ENCODE results near the gene SNX25.
"Not testable (repeated sequence)": the region's sequence is repeated elsewhere in the genome, so short reads cannot be mapped to it uniquely, and the experiment has no call there.

Gene SNX25

GRCh38 chr4:185309770-185310169 lies 100.4 kb downstream of the SNX25 start:
- no peak for DNase-seq

GRCh38 chr4:185311113-185311888 lies 101.9 kb downstream of the SNX25 start:
- no peak for DNase-seq

DNA sequence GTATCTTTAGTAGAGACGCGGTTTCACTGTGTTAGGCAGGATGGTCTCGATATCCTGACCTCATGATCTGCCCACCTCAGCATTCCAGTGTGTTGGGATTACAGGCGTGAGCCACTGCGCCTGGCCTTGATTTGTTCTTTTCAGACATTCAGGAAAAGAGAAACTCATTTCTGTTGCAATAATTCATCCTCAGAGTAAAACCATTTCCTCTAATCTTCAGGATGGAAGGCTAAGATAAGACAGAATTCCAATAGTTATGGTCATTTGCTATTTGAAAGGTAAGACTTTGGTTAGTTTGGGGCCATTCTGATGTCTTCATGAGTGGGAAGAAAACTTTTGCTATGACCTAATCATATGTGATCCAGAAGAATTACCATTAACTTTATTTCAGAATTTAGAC lies 103.3 kb downstream of the SNX25 start:
- no peak for DNase-seq

DNA sequence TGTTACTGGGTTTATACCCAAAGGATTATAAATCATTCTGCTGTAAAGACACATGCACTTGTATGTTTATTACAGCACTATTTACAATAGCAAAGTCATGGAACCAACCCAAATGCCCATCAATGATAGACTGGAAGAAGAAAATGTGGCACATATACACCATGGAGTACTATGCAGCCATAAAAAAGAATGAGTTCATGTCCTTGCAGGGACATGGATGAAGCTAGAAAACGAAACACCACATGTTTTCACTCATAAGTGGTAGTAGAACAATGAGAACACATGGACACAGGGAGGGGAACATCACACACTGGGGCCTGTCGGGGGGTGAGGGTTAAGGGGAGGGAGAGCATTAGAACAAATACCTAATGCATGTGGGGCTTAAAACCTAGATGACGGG lies 108.1 kb downstream of the SNX25 start:
- not testable (repeated sequence) for DNase-seq

GRCh38 chr4:185317880-185318279 lies 108.5 kb downstream of the SNX25 start:
- DNase-seq, result no peak

DNA sequence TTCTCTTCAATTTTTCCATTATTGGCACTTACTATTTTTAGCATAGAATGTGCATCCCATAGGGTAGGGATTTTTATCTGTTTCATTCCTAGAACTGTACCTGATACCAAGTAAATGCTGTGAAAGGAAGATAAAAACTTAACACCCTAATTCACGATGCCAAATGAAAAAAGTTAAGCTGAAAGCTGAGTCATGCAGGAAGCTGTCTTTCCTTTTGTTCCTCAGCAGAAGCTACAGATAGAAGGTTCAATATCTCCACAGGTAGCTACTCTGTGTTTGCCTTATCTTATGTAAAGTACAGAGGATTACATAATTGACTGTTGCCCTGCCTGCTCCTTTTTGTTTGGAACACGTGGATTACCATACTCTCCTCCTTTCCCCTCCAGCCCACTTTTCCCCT lies 109.3 kb downstream of the SNX25 start:
- no peak for DNase-seq

- DNase-seq, result no peak
Observed at GRCh38 chr4:185322803-185323202, 113.4 kb downstream of the SNX25 start.

DNA sequence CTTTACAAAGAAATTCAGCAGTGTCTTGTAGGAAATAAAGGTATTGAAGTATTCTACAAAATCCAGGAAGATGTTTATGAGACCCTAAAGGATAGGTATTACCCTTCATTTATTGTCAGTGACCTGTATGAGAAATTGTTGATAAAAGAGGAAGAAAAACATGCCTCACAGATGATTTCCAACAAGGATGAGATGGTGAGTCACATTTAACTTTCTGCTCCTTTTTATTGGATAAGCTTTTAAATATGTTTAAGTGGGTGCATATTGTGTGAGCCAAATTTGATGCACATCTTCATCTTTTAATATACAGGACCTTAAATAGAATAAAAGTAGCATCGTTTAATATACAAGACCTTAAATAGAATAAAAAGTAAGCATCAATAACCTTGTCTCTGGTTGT lies 114.2 kb downstream of the SNX25 start:
- DNase-seq, result no peak

- not testable (repeated sequence) for DNase-seq
Observed at GRCh38 chr4:185324361-185324760, 115.0 kb downstream of the SNX25 start.

DNA sequence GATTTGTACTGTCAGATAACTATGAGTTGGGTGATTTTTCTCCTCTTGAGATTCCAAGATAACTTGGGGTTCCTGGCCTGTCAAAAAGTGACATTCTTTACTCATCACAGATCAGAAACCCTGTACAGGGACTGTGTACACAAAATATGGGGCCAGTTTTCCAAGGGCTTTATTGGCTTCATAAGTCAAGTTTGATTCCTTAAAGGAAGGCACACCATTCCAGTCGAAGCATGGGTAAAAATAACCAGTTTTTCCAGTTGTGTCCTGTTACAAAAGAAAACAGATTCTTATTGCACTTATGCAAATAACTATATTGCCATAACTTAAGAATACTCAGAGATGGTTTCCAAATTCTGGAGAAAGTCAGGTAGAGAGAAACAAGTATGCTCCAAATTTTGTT lies 116.3 kb downstream of the SNX25 start:
- not testable (repeated sequence) for DNase-seq

DNA sequence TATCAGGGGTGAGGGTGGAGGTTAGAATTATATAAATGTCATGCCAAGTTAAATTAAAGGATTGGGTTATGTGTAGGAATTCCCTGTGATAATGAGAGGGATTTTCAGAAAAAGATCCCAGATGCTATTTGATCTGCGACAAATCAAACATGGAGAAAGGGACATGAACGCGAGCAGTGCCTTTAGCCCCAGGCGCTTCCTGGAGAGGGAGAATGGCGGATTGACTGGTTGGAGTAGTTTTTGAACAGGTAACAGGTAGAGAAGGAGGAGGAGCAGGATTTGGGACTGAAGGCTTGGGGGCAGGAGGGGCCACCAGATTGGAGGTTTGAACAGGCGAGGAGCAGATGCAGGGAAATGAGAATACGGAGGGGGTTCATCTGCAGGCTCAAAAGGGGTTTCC lies 119.2 kb downstream of the SNX25 start:
- DNase-seq, result no peak

GRCh38 chr4:185329879-185330510 lies 120.6 kb downstream of the SNX25 start:
- not testable (repeated sequence) for DNase-seq

- DNase-seq, result no peak
Observed at GRCh38 chr4:185332575-185333464, 123.4 kb downstream of the SNX25 start.

DNA sequence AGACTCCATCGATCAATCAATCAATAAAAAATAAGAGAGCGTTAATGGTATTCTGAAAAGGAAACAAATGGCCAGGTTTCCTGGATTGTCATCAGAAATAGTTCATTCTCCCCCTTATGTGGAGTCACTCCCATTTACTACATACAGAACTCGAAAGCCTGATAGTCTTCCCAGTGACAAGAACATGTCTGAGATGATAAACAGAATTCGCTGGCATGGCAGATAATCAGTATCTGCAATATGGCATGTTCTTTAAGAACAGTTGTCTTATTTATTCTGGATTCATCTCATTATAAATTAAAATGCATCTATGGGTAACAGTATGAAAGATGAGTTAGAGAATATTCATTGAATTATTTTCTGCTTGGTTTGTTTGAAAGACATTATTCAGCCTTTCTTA lies 124.9 kb downstream of the SNX25 start:
- DNase-seq, result no peak

DNA sequence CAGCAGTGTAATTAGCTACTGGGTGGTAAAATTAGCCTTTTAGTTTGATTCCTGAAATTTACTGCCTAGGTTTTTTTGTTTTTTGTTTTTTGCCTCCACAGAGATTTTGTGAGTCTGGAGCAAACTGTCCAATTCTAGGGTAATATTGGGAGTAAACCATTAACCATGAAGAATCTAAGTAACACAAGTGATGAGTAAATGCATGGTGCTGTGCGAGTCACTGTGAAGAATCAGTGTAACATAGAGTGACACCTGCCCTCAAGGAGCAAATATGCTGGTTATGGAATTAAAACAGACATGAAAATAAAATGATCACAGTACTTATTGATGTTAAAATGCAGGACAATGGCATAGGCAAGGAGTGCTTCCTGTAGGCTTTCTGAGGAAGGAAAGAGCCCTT lies 126.2 kb downstream of the SNX25 start:
- no peak for DNase-seq

DNA sequence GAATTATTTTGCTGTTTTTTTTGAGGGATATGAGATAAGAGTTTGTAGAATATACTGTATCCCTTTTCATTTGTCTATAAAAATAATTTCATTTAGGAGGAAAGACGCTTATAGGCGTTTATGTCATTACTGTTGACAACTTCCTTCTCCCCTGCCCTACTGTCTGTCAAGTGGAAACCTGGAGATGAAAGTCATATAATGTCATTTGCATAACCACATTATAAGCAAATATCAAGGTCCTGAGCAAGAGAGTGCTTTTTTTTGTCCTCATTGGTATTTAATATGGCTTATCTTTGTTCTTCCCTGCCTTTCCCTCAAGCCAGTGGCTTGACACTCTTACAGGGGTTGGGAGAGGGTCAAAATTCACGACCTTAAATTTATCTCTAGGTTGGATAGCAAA lies 130.5 kb downstream of the SNX25 start:
- DNase-seq, result no peak

DNA sequence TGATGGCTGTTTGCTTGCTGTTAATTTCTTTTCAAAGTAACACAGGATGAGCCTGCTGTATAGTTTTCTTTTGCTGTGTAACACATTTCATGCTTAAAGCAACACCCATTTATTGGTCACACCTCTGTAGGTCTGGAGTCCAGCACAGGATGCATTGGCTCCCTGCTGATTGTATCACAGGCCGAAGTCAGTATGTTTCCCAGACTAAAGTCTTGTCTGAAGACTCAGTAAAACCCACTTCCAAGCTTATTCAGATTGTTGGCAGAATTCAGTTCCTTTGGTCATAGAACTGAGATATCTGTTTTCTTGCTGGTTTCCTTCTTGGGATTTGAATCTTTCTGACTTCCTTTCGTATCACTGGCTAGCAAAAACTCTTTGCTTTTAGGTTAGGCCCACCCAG lies 132.0 kb downstream of the SNX25 start:
- DNase-seq, result no peak

DNA sequence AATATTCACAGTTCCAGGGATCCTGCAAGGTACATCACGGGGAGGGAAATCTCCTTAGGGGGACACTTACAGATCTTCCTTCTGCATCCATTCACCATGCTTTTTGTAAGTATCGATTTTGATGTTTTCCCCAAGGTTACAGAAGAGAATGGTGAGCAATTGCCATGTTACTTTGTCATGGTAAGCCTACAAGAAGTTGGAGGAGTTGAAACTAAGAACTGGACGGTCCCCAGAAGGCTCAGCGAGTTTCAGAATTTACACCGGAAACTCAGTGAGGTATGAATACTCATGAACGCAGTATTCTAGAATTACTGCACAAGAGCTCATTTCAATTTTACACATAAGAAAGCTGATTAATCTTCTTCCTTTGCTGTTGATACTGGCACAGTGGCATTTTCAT lies 132.4 kb downstream of the SNX25 start:
- DNase-seq, result no peak

DNA sequence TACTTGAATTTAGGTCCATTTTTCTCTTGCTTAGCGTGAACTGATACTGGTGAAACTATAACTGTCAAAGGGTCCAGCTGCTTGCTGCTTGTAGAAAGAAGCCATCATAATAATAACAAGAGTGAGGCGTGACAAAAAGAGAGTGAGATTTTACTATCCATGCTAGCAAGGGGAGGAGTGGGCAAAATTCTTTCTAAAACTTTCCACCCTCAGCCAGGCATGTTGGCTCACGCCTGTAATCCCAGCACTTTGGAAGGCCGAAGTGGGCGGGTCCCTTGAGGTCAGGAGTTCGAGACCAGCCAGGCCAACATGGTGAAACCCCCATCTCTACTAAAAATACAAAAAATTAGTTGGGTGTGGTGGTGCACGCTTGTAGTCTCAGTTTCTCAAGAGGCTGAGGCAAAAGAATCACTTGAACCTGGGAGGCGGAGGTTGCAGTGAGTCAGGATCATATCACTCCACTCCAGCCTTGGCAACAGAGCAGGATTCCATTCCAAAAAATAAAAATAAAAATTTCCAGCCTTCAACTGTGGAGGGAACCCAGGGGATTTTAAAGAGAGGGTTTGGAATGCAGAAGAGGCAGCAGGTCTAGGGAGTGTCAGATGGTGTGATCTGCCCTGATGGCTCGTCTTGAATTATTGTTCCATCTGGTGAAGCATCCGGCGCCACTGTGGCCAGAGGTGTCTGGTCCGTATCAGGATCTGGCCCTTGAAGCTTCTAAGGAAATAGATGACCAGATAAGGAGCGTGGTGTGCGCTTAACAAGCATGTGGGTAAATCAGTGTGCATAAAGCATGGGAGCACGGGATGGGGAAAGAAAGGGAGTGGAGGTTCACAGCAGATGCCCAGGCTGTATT lies 134.6 kb downstream of the SNX25 start:
- DNase-seq, result peak; percentile 13

DNA sequence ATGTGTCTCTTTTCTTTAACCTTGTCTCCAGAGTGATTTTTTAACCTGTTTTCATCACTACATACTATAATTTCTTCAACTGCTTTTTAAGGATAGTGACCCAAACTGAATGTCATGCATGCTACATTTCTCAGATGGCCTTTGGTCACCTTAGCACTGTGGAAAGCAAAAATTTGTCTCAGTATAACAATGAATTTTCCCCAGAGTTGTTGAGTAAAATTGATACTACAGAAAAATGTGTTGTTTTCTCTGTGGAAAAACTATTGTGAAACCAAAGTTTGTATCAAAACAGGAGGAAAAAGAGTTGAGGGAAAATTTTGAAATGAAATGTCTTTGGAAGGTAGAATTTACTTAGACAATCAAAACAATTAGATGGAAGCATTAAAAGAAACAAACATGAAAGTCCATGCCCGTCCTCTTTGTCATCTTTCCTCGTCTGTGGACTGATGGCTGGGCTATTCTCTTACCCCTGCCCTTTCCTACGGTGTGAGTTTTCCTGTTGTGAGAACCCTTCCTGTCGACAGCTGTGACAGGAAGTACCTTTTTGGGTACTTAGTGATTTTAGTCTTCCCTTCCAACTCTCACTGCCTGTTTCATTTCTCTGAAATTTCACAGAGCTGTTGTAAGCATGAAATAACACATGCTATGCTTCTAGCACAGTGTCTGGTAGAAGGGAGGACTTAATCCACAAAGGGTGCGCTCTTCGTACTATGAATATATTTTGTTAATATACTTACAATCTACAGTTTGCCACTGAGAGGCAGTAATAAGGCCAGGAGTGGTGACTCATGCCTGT lies 135.5 kb downstream of the SNX25 start:
- no peak for DNase-seq

GRCh38 chr4:185346975-185347601 lies 137.7 kb downstream of the SNX25 start:
- no peak for DNase-seq

Measured in NCI-H2171 treated with DMSO at 0.1 percent for 48 hours (cell line).